HG02610 (cell line): Measurements from ENCODE around the gene SCGB1D1.

Source experiments
- ATAC-seq: cut with Tn5 transposase; IDR thresholded peaks from one replicate; pipeline ENCODE4 v1.9.1; 2021; ENCODE audit warnings: mild to moderate bottlenecking, moderate library complexity; ENCODE audit not compliant: unreplicated experiment

Gene SCGB1D1

GRCh38 chr11:62190011-62190410 is at the start of gene SCGB1D1:
TSS of gene SCGB1D1 (plus strand) at chr11:62190216. CDS start at chr11:62190285, 69 bp downstream.
- no peak for ATAC-seq

- no peak for ATAC-seq
Observed at GRCh38 chr11:62140304-62141110, 49.5 kb upstream of the SCGB1D1 start.

- ATAC-seq = no peak
Observed at GRCh38 chr11:62141111-62142042, 48.6 kb upstream of the SCGB1D1 start.

DNA sequence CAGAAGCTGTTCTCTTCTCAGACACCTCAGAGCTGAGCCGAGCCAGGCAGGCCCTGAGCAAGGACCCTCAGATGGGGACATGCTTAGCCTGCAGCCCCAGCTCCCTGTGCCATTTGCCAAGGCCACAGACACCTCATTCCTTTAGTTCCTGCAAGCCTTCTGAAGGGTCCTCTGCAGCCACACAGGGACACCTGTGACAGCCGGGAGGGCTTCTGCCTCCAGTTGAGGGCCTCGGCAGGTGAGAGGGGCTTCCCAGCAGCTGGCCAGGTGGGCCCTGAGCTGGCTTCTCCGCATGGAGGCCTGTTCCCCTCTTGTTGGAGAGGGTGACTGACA is 48.0 kb upstream of the SCGB1D1 start:
- ATAC-seq = no peak

DNA sequence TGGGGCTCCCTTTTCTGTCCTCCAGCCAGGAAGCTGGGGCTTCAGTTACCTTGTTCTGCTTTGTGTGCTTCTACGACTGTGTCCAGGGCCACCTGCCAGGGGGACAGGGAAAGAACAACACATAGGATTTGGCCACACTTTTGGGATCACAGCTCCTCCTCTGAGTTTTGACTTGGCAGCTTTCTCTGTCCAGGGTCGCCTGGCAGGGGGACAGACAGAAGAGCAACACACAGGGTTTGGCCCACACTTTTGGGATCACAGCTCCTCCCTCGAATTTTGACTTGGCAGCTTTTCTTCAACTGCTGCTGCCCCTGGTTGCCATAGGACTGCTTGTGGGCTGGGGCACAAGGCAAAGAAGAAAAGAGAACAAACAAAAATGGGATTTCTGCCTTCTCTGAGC is 47.1 kb upstream of the SCGB1D1 start:
- no peak for ATAC-seq

DNA sequence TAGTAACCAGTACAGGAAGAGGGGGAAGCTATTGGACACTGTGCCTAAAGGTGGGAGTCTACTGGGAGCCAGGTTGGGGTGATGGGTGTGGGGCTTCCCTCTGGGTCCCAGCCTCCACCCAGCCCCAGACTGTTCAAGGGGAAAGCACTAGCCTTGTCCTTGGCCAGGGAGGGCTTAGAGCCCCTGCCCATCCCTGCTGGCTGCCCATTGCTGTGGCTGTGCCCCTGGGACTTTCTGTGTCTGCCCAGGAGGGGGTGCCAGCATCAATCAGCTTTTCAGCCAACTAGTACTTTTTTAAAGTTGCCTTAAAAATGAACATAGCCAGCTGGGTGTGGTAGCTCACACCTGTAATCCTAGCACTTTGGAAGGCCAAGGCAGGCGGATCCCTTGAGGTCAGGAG is 46.3 kb upstream of the SCGB1D1 start:
- no peak for ATAC-seq

DNA sequence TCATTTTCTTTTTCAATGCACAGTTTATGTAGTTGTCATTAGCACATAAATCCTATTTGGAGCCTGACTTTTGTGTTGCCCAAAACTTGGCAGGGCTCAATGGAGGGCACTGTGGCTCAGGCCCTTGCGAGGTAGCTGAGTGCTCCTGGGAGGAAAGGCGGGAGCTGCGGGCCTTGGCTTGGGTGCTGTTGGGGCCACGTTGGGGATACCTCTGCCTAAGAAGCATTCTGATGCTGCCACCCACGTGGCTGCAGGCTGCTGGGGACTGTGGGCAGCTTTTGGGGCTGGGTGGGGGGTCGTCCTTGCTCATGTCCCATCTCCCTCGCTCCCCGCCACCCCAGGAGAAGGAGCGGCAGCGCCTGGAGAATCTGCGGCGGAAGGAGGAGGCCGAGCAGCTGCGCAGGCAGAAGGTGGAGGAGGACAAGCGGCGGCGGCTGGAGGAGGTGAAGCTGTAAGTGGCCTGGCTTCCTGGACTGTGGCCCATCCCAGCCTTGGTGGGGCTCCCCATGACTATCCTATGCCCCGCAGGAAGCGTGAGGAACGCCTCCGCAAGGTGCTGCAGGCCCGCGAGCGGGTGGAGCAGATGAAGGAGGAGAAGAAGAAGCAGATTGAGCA is 45.3 kb upstream of the SCGB1D1 start:
- no peak for ATAC-seq

- no peak for ATAC-seq
Observed at GRCh38 chr11:62145261-62145871, 44.6 kb upstream of the SCGB1D1 start.

DNA sequence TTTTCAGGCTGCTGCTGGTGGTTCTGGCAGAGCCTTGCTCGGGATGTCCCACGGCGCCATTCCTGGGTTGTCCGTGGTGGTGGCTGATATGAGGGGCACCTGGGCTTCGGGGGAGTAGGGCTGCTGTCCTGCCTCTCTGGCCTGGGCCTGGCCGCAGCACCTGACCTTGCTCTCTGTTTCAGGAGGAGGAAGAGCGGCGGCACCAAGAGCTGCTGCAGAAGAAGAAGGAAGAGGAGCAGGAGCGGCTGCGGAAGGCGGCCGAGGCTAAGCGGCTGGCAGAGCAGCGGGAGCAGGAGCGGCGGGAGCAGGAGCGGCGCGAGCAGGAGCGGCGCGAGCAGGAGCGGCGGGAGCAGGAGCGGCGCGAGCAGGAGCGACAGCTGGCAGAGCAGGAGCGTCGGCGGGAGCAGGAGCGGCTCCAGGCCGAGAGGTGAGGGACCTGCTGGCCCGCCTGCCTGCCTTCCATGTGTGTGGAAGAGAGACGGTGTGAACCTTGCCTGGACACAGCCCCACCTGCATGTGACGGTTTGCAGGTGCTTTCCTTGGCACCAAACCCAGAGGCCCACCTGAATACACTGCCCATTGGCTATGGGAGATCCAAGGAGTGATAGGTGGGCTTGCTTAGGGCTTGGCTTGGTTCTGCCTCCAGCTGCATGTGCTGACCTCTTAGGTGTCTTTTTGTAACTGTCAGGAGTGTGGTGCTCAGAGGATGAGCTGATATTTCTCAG is 43.4 kb upstream of the SCGB1D1 start:
- no peak for ATAC-seq

- no peak for ATAC-seq
Observed at GRCh38 chr11:62147545-62147944, 42.5 kb upstream of the SCGB1D1 start.

DNA sequence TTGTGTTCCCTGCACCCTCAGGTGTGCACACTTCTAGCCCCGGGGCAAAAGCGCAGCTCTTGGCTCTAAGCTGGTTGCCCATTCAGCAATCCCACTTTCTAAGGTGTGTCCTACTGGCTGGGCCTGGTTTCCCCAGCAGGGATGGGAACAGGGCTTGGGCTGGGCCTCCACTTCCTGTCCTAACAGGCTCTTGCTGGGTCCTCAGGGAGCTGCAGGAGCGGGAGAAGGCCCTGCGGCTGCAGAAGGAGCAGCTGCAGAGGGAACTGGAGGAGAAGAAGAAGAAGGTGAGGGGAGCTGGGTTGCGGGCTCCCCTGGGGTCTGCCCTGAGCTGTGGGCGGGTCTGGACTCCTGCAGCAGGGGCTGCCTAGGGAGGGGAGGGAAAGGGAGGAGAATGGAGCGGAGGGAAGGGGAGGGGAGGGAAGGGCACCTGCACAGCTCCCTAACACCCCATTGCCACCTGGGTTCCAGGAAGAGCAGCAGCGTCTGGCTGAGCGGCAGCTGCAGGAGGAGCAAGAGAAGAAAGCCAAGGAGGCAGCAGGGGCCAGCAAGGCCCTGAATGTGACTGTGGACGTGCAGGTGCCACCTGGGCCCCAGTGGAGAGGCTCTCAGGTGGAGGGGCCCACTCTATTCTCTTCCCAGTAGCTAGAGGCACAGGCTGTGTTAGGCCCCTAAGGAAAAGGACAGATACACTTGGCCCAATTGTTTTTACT is 41.6 kb upstream of the SCGB1D1 start:
- ATAC-seq = no peak

GRCh38 chr11:62149986-62150886 is 39.8 kb upstream of the SCGB1D1 start:
- no peak for ATAC-seq

- no peak for ATAC-seq
Observed at GRCh38 chr11:62150887-62151736, 38.9 kb upstream of the SCGB1D1 start.

- no peak for ATAC-seq
Observed at GRCh38 chr11:62151737-62152102, 38.3 kb upstream of the SCGB1D1 start.

DNA sequence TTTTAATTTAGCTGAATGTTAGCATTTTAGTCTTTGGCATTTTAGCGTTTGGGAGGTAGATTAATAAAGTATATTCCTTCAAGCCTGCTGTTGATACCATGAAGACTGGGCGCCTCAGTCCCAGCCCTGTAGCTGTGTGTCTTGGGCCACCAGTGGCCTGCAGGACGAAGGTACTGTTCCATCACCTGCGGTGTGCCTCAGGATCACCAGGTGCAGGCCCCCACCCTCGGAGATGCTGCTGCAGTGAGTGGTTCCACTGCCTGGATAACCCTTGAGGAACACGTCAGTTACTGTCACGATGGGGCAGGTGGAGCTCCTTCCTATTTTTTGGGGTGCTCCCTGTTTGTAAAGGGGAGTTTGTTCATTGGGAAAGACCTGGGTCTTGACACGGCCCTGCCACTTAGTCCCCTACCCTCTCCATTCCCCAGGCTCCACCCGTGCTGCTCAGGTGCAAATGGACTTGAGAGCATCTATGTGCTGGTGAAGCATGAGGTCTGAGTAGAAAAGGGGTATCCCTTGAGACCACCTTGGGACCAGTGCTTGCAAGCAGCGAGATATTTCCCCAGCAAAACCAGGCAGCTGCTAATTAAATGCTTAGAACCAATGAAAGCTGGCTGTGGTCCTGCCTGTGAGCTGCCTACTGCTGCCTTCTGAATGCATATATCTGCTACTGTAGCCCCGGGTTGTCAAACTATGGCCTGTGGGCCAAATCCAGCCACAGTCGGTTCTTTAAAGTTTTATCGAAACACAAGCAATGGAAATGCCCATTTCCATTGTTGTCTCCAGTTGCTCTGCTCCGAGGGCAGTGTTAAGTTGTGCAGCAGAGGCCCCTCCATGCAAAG is 37.5 kb upstream of the SCGB1D1 start:
- no peak for ATAC-seq

DNA sequence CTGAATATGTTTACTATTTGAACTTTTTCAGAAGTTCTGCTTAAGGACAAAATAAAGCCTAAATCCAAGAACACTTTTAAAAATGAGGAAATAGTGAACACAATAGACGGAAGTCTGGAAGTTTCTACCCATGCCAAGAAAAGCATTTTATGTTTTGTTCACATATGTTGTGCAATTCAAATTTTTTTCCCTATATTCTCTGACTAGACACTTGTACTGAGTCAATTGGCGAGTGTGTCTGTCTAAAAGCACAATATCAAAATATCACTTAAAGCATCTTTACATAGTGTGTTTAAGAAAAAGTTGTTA is 37.0 kb upstream of the SCGB1D1 start:
- ATAC-seq = no peak

- ATAC-seq = no peak
Observed at GRCh38 chr11:62153617-62154016, 36.4 kb upstream of the SCGB1D1 start.
